MM.1S (cell line): ENCODE results near the gene CCNA2.

ENCODE experiments used
- EZH2 ChIP-seq: fragments of 300-600 bp; sonication (generic); optimal IDR thresholded peaks from 2 replicates; pipeline ENCODE3; 2017; ENCODE audit warnings: low read depth, mild to moderate bottlenecking, antibody characterized with exemption, low read length, mixed read lengths
- EZH2phosphoT487 ChIP-seq: fragments of 300-600 bp; sonication (generic); IDR thresholded peaks from 2 replicates; pipeline ENCODE4 v1.6.1; 2018; ENCODE audit warnings: antibody characterized with exemption, low read length
- TF ChIP-seq, protein P1 (sequence below): fragments of 300-600 bp; sonication (generic); IDR thresholded peaks from 2 replicates; pipeline ENCODE4 v1.5.1; 2016; ENCODE audit warnings: antibody characterized with exemption, low read length, mixed read lengths

- TF ChIP-seq, protein P1, sequence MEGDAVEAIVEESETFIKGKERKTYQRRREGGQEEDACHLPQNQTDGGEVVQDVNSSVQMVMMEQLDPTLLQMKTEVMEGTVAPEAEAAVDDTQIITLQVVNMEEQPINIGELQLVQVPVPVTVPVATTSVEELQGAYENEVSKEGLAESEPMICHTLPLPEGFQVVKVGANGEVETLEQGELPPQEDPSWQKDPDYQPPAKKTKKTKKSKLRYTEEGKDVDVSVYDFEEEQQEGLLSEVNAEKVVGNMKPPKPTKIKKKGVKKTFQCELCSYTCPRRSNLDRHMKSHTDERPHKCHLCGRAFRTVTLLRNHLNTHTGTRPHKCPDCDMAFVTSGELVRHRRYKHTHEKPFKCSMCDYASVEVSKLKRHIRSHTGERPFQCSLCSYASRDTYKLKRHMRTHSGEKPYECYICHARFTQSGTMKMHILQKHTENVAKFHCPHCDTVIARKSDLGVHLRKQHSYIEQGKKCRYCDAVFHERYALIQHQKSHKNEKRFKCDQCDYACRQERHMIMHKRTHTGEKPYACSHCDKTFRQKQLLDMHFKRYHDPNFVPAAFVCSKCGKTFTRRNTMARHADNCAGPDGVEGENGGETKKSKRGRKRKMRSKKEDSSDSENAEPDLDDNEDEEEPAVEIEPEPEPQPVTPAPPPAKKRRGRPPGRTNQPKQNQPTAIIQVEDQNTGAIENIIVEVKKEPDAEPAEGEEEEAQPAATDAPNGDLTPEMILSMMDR, result no peak
- TF ChIP-seq EZH2 (no peak), EZH2phosphoT487 (no peak)
Measured at GRCh38 chr4:121799867-121800501, 23.7 kb downstream of the CCNA2 start.
